OCI-LY7 (cell line): ENCODE data around the gene CPB2. TPM values are rescaled to one million over a fixed set of nuclear protein-coding genes. Genes with fewer than 3 reads are reported as not detected.

Source experiments
- BruUV-seq: library from RNA; stranded (reverse); fragments of 400-500 nt; replicated peaks from 2 replicates; lab custom pipeline; 2021; lab: Mats Ljungman, UMichigan
- CTCF ChIA-PET: fragments of 300-600 bp; sonication (Branson Sonifier 250); formaldehyde crosslinking; loops from one replicate; lab custom pipeline; 2022; ENCODE audit warnings: antibody characterized with exemption; ENCODE audit not compliant: unreplicated experiment; lab: Charles Lee
- POLR2A ChIA-PET: fragments of 300-600 bp; sonication (Branson Sonifier 250); formaldehyde crosslinking; loops from one replicate; lab custom pipeline; 2022; ENCODE audit warnings: antibody characterized with exemption; lab: Charles Lee
- DNase-seq: peaks from one replicate; pipeline ENCODE4 v3.0.0-alpha.2; 2015; ENCODE audit warnings: low spot score
- H2AFZ ChIP-seq: fragments of 200-600 bp; sonication (generic), shearing (Covaris generic); 2 replicates; pipeline ENCODE4 v1.6.1; 2014; ENCODE audit warnings: mild to moderate bottlenecking, antibody characterized with exemption, low read length, moderate library complexity
- H3K27ac ChIP-seq: fragments of 200-600 bp; sonication (generic); 2 replicates; pipeline ENCODE4 v1.5.1; 2014; ENCODE audit warnings: mixed run types, low read depth, mild to moderate bottlenecking, moderate library complexity, low read length, inconsistent platforms; ENCODE audit not compliant: poor library complexity, severe bottlenecking
- H3K36me3 ChIP-seq: fragments of 200-600 bp; sonication (generic); 2 replicates; pipeline ENCODE4 v1.6.1; 2014; ENCODE audit warnings: mild to moderate bottlenecking, antibody characterized with exemption, low read length, moderate library complexity, mixed read lengths; ENCODE audit not compliant: insufficient read depth
- H3K4me1 ChIP-seq: fragments of 200-600 bp; sonication (generic); 2 replicates; pipeline ENCODE4 v1.5.1; 2014; ENCODE audit warnings: mild to moderate bottlenecking, low read length; ENCODE audit not compliant: insufficient read depth, poor library complexity, severe bottlenecking
- H3K4me2 ChIP-seq: fragments of 200-600 bp; sonication (generic); 2 replicates; pipeline ENCODE4 v1.6.1; 2014; ENCODE audit warnings: mild to moderate bottlenecking, low read length
- H3K4me3 ChIP-seq: fragments of 200-600 bp; sonication (generic); 2 replicates; pipeline ENCODE4 v1.5.1; 2014; ENCODE audit warnings: mild to moderate bottlenecking, low read depth, low read length; ENCODE audit not compliant: poor library complexity, severe bottlenecking
- H3K79me2 ChIP-seq: fragments of 200-600 bp; sonication (generic); 2 replicates; pipeline ENCODE4 v1.6.1; 2016; ENCODE audit warnings: low read depth, mild to moderate bottlenecking, low read length, moderate library complexity, mixed read lengths; ENCODE audit not compliant: insufficient read depth
- H3K9me2 ChIP-seq: fragments of 200-600 bp; sonication (generic); 2 replicates; pipeline ENCODE4 v1.6.1; 2016; ENCODE audit warnings: mild to moderate bottlenecking, low read length, mixed read lengths; ENCODE audit not compliant: insufficient read depth
- H3K9me3 ChIP-seq: fragments of 200-600 bp; sonication (generic); 2 replicates; pipeline ENCODE4 v1.6.1; 2014; ENCODE audit warnings: mild to moderate bottlenecking, mixed run types, low read length, mixed read lengths
- H4K20me1 ChIP-seq: fragments of 200-600 bp; sonication (generic); 2 replicates; pipeline ENCODE4 v1.6.1; 2014; ENCODE audit warnings: mild to moderate bottlenecking, antibody characterized with exemption, low read length, moderate library complexity, mixed read lengths; ENCODE audit not compliant: insufficient read depth
- CTCF ChIP-seq: fragments of 200-600 bp; sonication (generic); conservative IDR thresholded peaks from 2 replicates; pipeline ENCODE4 v1.5.1; 2014; ENCODE audit warnings: mild to moderate bottlenecking, antibody characterized with exemption, low read length, moderate library complexity, mixed read lengths
- EZH2phosphoT487 ChIP-seq: fragments of 200-600 bp; sonication (generic); IDR thresholded peaks from 2 replicates; pipeline ENCODE4 v1.6.1; 2018; ENCODE audit warnings: low read depth, borderline replicate concordance, mild to moderate bottlenecking, mixed run types, antibody characterized with exemption, low read length, moderate library complexity, mixed read lengths
- intact Hi-C: fragments of 100-400 bp; cut with micrococcal nuclease; formaldehyde crosslinking; loops from one replicate; pipeline ENCODE4 v1.10.0; 2022; ENCODE audit not compliant: unreplicated experiment
- total RNA-seq, 2 experiments: library from RNA; depleted of rRNA in 1 of 2; stranded (reverse); fragments of >200 nt in 1 of 2; shearing (Covaris generic) in 1 of 2; gene quantifications; 2 replicates each; pipeline ENCODE4 v1.2.3, GENCODE V29; 2014 to 2022

The CPB2 gene
- total RNA-seq, 2 experiments from 2014 or later, result not detected

- H3K4me3 ChIP-seq, result no peak overlapping the region
- peaks cover 15% of the 10 kb centered on the region for H3K9me3 ChIP-seq
- H3K4me2 ChIP-seq, result no peak overlapping the region
- peaks cover 13% of the 10 kb centered on the region; the same call in 1 of the 2 replicates for H3K79me2 ChIP-seq
- POLR2A ChIA-PET, result interaction anchor here (1.2 kb wide), 1 partner anchor 135 kb away, joined by 4 read pairs; no protein-coding TSS in a partner anchor
- H3K9me2 ChIP-seq, result no peaks in the 10 kb centered on the region
- H3K27ac ChIP-seq, result no peak overlapping the region
- H4K20me1 ChIP-seq, result no peaks in the 10 kb centered on the region
- H3K4me1 ChIP-seq, result no peaks in the 10 kb centered on the region
- CTCF ChIA-PET, result no interaction called here
- peaks cover 69% of the 10 kb centered on the region for H3K36me3 ChIP-seq
- no peak overlapping the region for H2AFZ ChIP-seq
- BruUV-seq, result no TSS peak
- TF ChIP-seq EZH2phosphoT487 (no peak), CTCF (no peak)
- intact Hi-C loops, result no loop called here
- DNase-seq, result no peak
Measured at GRCh38 chr13:46032341-46032740, 72.5 kb downstream of the CPB2 start.

GRCh38 chr13:46031581-46032263 is 73.1 kb downstream of the CPB2 start:
- no peak overlapping the region for H3K4me2 ChIP-seq
- H3K9me2 ChIP-seq, result no peaks in the 10 kb centered on the region
- no TSS peak for BruUV-seq
- POLR2A ChIA-PET, result interaction anchor here (0.7 to 0.8 kb wide), 3 partner anchors 20 to 753 kb away, joined by 3 to 4 read pairs (median 3); partner anchors contain the start of gene ZC3H13
- no peak overlapping the region for H2AFZ ChIP-seq
- peaks cover 15% of the 10 kb centered on the region for H3K9me3 ChIP-seq
- intact Hi-C loops, result no loop called here
- no peaks in the 10 kb centered on the region for H4K20me1 ChIP-seq
- TF ChIP-seq EZH2phosphoT487 (no peak), CTCF (no peak)
- DNase-seq, result no peak
- H3K4me3 ChIP-seq, result no peak overlapping the region
- H3K4me1 ChIP-seq, result no peaks in the 10 kb centered on the region
- H3K27ac ChIP-seq, result no peak overlapping the region
- peaks cover 70% of the 10 kb centered on the region for H3K36me3 ChIP-seq
- peaks cover 13% of the 10 kb centered on the region; the same call in 1 of the 2 replicates for H3K79me2 ChIP-seq
- CTCF ChIA-PET, result interaction anchor here (0.5 kb wide), 1 partner anchor 778 kb away, joined by 5 read pairs; no protein-coding TSS in a partner anchor

GRCh38 chr13:46025157-46025556 is 79.7 kb downstream of the CPB2 start:
- POLR2A ChIA-PET, result interaction anchor here (1.2 kb wide), 1 partner anchor 597 kb away, joined by 3 read pairs; no protein-coding TSS in a partner anchor
- Histone ChIP-seq H2AFZ (no peak overlapping the region), H3K4me3 (no peak overlapping the region), H3K4me2 (no peak overlapping the region), H3K4me1 (no peaks in the 10 kb centered on the region), H3K9me3 (peaks cover 6% of the 10 kb centered on the region), H3K9me2 (no peaks in the 10 kb centered on the region), H3K79me2 (peaks cover 6% of the 10 kb centered on the region; the same call in 1 of the 2 replicates), H3K27ac (no peak overlapping the region), H3K36me3 (peaks cover 27% of the 10 kb centered on the region), H4K20me1 (no peaks in the 10 kb centered on the region)
- intact Hi-C loops, result no loop called here
- no peak for DNase-seq
- no TSS peak for BruUV-seq
- TF ChIP-seq EZH2phosphoT487, result no peak
- no peak for TF ChIP-seq CTCF
- CTCF ChIA-PET, result no interaction called here
